OCI-LY3 (cell line): Measurements from ENCODE around the gene LIX1.

ENCODE experiments used
- H2AFZ ChIP-seq: fragments of 200-600, 300-600 bp; shearing (Covaris generic); 2 replicates; pipeline ENCODE4 v1.6.0; 2014; ENCODE audit warnings: antibody characterized with exemption, low read depth, low read length
- H3K27ac ChIP-seq: fragments of 200-600, 300-600 bp; sonication (generic); 2 replicates; pipeline ENCODE4 v1.5.1; 2014; ENCODE audit warnings: mild to moderate bottlenecking, low read length, moderate library complexity, mixed read lengths
- H3K27me3 ChIP-seq: fragments of 200-600, 300-600 bp; sonication (generic); 2 replicates; pipeline ENCODE4 v1.6.1; 2014; ENCODE audit warnings: low read depth, low read length, mixed read lengths
- H3K36me3 ChIP-seq: fragments of 200-600, 300-600 bp; sonication (generic); replicated peaks from 2 replicates; pipeline ENCODE3; 2014; ENCODE audit warnings: low read depth, low read length, mixed read lengths
- H3K4me1 ChIP-seq: fragments of 300-600, 200-600 bp; sonication (generic); 2 replicates; pipeline ENCODE4 v1.6.1; 2014; ENCODE audit warnings: low read length, mixed read lengths
- H3K4me2 ChIP-seq: fragments of 200-600, 300-600 bp; sonication (generic); 2 replicates; pipeline ENCODE4 v1.6.1; 2014; ENCODE audit warnings: low read length, mixed read lengths
- H3K4me3 ChIP-seq: fragments of 300-600, 200-600 bp; sonication (generic); 2 replicates; pipeline ENCODE4 v1.5.1; 2014; ENCODE audit warnings: antibody characterized with exemption, mild to moderate bottlenecking, low read length, moderate library complexity
- H3K79me2 ChIP-seq: fragments of 300-600, 200-600 bp; shearing (Covaris generic); 2 replicates; pipeline ENCODE4 v1.6.1; 2014; ENCODE audit warnings: mild to moderate bottlenecking, low read length, mixed read lengths
- H3K9ac ChIP-seq: fragments of 300-600, 200-600 bp; shearing (Covaris generic); 2 replicates; pipeline ENCODE4 v1.6.0; 2014; ENCODE audit warnings: mild to moderate bottlenecking, low read length, moderate library complexity
- H3K9me3 ChIP-seq: fragments of 200-600, 300-600 bp; shearing (Covaris generic); 2 replicates; pipeline ENCODE4 v1.6.1; 2014; ENCODE audit warnings: low read length, mixed read lengths; ENCODE audit not compliant: insufficient read depth
- H4K20me1 ChIP-seq: fragments of 200-600, 300-600 bp; sonication (generic); 2 replicates; pipeline ENCODE4 v1.6.1; 2016; ENCODE audit warnings: low read length, mixed read lengths; ENCODE audit not compliant: insufficient read depth
- EZH2phosphoT487 ChIP-seq: fragments of 200-600 bp; shearing (Covaris generic); IDR thresholded peaks from 2 replicates; pipeline ENCODE4 v1.6.1; 2018; ENCODE audit warnings: antibody characterized with exemption, mixed run types, low read depth
- TF ChIP-seq, protein P1 (sequence below): fragments of 200-600, 300-600 bp; sonication (generic); IDR thresholded peaks from 2 replicates; pipeline ENCODE4 v1.5.1; 2014; ENCODE audit warnings: antibody characterized with exemption, low read length, low read depth

LIX1 gene

GRCh38 chr5:97101189-97101910 is 41.1 kb downstream of the LIX1 start:
- no peaks in the 10 kb centered on the region for H4K20me1 ChIP-seq
- TF ChIP-seq EZH2phosphoT487: no peak
- TF ChIP-seq, protein P1, sequence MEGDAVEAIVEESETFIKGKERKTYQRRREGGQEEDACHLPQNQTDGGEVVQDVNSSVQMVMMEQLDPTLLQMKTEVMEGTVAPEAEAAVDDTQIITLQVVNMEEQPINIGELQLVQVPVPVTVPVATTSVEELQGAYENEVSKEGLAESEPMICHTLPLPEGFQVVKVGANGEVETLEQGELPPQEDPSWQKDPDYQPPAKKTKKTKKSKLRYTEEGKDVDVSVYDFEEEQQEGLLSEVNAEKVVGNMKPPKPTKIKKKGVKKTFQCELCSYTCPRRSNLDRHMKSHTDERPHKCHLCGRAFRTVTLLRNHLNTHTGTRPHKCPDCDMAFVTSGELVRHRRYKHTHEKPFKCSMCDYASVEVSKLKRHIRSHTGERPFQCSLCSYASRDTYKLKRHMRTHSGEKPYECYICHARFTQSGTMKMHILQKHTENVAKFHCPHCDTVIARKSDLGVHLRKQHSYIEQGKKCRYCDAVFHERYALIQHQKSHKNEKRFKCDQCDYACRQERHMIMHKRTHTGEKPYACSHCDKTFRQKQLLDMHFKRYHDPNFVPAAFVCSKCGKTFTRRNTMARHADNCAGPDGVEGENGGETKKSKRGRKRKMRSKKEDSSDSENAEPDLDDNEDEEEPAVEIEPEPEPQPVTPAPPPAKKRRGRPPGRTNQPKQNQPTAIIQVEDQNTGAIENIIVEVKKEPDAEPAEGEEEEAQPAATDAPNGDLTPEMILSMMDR: no peak
- H3K9ac ChIP-seq: no peak overlapping the region
- no peak overlapping the region for H3K27ac ChIP-seq
- H3K4me1 ChIP-seq: peaks cover 16% of the 10 kb centered on the region
- no peak overlapping the region for H2AFZ ChIP-seq
- no peaks in the 10 kb centered on the region for H3K9me3 ChIP-seq
- no peaks in the 10 kb centered on the region for H3K36me3 ChIP-seq
- peaks cover 2% of the 10 kb centered on the region; the same call in 1 of the 2 replicates for H3K27me3 ChIP-seq
- H3K4me3 ChIP-seq: no peak overlapping the region
- no peaks in the 10 kb centered on the region for H3K79me2 ChIP-seq
- H3K4me2 ChIP-seq: no peak overlapping the region

DNA sequence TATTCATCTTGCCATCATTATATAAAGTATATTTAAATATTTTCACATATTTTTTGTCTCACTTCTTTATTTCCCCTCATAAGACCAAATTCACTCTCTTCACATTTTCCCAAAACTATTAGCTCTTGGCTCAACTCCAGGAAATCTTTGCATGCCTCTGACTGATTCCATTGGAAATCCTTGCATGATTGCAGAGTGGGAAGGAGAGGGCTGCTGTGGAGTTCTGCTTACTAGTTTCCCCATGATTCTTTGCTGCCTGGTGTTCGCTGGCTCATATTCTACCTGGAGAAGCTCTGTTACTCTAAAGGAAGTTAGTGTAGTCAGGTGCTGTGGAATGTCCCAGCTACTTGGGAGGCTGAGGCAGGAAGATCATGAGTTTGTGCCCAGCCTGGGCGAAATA is 41.9 kb downstream of the LIX1 start:
- no peak overlapping the region for H3K27ac ChIP-seq
- no peak overlapping the region for H2AFZ ChIP-seq
- no peaks in the 10 kb centered on the region; the same call in 1 of the 2 replicates for H3K27me3 ChIP-seq
- H3K9ac ChIP-seq: no peak overlapping the region
- no peaks in the 10 kb centered on the region for H3K36me3 ChIP-seq
- no peak for TF ChIP-seq EZH2phosphoT487
- TF ChIP-seq, protein P1: no peak
- H3K4me2 ChIP-seq: no peak overlapping the region
- no peaks in the 10 kb centered on the region for H3K79me2 ChIP-seq
- H3K9me3 ChIP-seq: no peaks in the 10 kb centered on the region
- H4K20me1 ChIP-seq: no peaks in the 10 kb centered on the region
- H3K4me1 ChIP-seq: peaks cover 25% of the 10 kb centered on the region
- H3K4me3 ChIP-seq: no peak overlapping the region

GRCh38 chr5:97098922-97099321 is 43.5 kb downstream of the LIX1 start:
- Histone ChIP-seq H3K27me3 (no peaks in the 10 kb centered on the region; the same call in 1 of the 2 replicates), H3K4me1 (peaks cover 38% of the 10 kb centered on the region), H2AFZ (no peak overlapping the region), H4K20me1 (no peaks in the 10 kb centered on the region), H3K36me3 (no peaks in the 10 kb centered on the region), H3K4me2 (peak overlapping the region; percentile 48), H3K9me3 (no peaks in the 10 kb centered on the region), H3K4me3 (peak overlapping the region; percentile 58), H3K79me2 (no peaks in the 10 kb centered on the region), H3K9ac (no peak overlapping the region), H3K27ac (no peak overlapping the region)
- TF ChIP-seq, protein P1: no peak
- TF ChIP-seq EZH2phosphoT487: no peak

GRCh38 chr5:97097326-97098230 is 44.8 kb downstream of the LIX1 start:
- Histone ChIP-seq H3K79me2 (no peaks in the 10 kb centered on the region), H3K27me3 (no peaks in the 10 kb centered on the region; the same call in 1 of the 2 replicates), H3K9ac (no peak overlapping the region), H3K27ac (no peak overlapping the region), H3K4me1 (peaks cover 38% of the 10 kb centered on the region), H3K4me2 (no peak overlapping the region), H4K20me1 (no peaks in the 10 kb centered on the region), H3K4me3 (no peak overlapping the region), H2AFZ (no peak overlapping the region), H3K9me3 (no peaks in the 10 kb centered on the region), H3K36me3 (no peaks in the 10 kb centered on the region)
- no peak for TF ChIP-seq EZH2phosphoT487
- TF ChIP-seq, protein P1: no peak
